ENCODE data around the gene TMEM200B. TPM values are rescaled to one million over a fixed set of nuclear protein-coding genes. Genes with fewer than 3 reads are reported as not detected.

The TMEM200B gene
- total RNA-seq, 4 donors from 2014 or later: 0.91 to 5.3 (median 3.4) TPM

DNA sequence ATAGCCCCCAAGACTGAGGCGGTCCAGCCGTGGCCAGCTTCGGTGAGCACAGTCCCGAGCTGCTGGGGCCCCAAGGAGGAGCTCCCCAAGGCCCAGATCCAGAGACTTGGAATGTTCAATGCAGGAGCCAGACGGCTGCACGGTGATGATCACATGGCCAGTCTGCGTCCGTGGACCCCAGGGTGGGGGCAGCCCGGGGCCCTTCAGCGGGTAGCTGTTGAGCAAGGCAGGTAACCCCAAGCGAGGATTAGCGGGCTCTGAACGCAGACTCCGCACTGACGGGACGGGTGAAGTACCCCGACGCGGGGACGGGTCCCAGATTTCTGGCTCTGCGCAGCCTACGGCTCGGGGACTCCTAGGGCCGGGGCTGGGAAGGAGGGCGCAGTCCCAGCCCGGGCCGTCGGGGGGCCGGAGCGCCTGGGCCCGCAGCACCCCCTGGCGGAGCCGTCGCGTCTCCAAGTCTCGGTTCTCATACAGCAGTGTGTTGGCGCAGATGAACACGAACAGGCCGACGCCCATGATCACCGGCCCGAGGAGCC is 2.7 kb downstream of the TMEM200B start:
- Histone ChIP-seq H3K9me3 (no peaks in the 10 kb centered on the region), H3K27me3 (peaks cover 0 to 49% (median 0%) of the 10 kb centered on the region in 4 donors), H3K27ac (peak overlapping the region in 3 of 4 donors; percentile 79 to 97 (median 93)), H3K4me1 (peaks cover 28 to 57% (median 38%) of the 10 kb centered on the region in 3 donors), H3K4me3 (peak overlapping the region in 3 of 4 donors; percentile 64 to 82 (median 69)), H3K36me3 (peaks cover 0 to 36% (median 0%) of the 10 kb centered on the region in 3 donors)
- WGBS, 2 donors: 91% methylated on average over 8 of the region's 42 CpGs; no CpG with 5 or more reads in 1 of the 2 donors
- intact Hi-C loops (cut with DNase I): loop anchor here (10.0 kb wide), 1 partner anchor 64 kb away; the partner anchor contains the start of gene SRSF4
- TF ChIP-seq, protein P1, sequence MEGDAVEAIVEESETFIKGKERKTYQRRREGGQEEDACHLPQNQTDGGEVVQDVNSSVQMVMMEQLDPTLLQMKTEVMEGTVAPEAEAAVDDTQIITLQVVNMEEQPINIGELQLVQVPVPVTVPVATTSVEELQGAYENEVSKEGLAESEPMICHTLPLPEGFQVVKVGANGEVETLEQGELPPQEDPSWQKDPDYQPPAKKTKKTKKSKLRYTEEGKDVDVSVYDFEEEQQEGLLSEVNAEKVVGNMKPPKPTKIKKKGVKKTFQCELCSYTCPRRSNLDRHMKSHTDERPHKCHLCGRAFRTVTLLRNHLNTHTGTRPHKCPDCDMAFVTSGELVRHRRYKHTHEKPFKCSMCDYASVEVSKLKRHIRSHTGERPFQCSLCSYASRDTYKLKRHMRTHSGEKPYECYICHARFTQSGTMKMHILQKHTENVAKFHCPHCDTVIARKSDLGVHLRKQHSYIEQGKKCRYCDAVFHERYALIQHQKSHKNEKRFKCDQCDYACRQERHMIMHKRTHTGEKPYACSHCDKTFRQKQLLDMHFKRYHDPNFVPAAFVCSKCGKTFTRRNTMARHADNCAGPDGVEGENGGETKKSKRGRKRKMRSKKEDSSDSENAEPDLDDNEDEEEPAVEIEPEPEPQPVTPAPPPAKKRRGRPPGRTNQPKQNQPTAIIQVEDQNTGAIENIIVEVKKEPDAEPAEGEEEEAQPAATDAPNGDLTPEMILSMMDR (IDR thresholded peaks at IDR 0.05): peak; percentile 17 to 66 (median 36)
- TF ChIP-seq POLR2A (IDR thresholded peaks at IDR 0.05): peak in 1 of 4 donors; percentile 23
- DNase-seq: no peak

DNA sequence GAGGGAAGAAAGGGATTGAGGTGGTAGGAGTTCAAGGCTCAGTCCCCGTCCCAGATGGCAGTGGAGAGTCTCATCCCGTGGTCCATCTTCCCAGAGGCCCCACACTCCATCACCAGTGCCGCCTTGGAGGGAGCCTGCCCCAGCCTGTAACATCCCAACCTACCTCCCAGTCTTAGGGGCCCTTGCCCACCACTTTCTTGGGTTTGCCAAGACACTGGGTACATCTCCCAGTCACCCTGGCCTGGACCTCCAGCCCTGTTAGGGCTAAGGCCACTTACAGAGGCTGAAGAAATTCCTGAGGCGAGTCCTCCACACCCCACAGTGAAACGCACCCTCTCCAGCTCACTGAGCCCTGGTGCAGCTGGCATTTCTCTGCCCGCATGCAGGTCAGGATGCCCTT is 3.3 kb downstream of the TMEM200B start:
- no peaks in the 10 kb centered on the region for H3K9me3 ChIP-seq
- H3K27me3 ChIP-seq: peaks cover 0 to 46% (median 0%) of the 10 kb centered on the region in 4 donors
- TF ChIP-seq POLR2A (IDR thresholded peaks at IDR 0.05): no peak
- TF ChIP-seq, protein P1 (IDR thresholded peaks at IDR 0.05): no peak
- H3K36me3 ChIP-seq: peaks cover 0 to 42% (median 0%) of the 10 kb centered on the region in 3 donors
- intact Hi-C loops (cut with DNase I): loop anchor here (10.0 kb wide), 1 partner anchor 64 kb away; the partner anchor contains the start of gene SRSF4
- DNase-seq: no peak
- peak overlapping the region in 1 of 4 donors; percentile 97 for H3K27ac ChIP-seq
- 95 to 96% methylated on average over 4 of the region's 6 CpGs for WGBS, 2 donors
- no peak overlapping the region for H3K4me3 ChIP-seq
- H3K4me1 ChIP-seq: peaks cover 27 to 52% (median 38%) of the 10 kb centered on the region in 3 donors

DNA sequence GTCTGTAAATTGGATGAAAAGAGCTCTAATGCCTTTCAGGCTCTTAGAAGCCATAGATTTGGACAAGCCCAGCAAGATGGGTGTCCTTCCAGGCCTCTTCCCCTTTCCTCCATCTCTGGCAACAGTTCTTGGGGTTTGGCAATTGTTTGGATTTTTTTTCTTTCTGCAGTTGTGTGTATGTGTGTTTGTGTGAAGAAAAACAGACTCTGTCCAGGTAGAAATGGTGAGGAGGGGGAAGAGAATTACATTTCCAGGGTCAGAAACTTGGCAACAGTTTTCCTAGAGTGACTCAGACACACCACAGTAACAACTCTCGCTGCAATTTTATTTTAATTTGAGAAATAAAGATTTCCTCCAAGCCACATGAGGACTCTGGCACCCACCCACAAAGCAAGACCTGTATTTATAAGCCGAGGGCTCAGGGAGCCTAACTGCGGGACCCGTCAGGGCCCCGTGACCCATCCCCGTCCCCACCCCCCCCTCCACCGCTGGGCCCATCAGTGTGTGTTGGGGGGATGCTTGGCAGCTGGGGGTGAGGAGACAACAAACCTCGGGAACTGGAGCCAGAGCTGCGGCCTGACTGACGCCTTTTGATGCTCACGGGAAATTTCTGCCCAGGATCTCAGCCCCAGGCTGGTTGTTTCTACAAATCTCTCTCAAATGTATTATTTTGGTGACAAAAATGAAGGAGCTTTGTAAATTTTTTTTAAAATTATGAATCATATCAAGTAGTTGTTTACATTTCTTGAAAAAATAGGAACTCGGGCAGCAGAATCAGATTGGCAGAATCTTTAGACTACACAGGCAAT is 4.4 kb downstream of the TMEM200B start:
- H3K36me3 ChIP-seq: peaks cover 0 to 51% (median 0%) of the 10 kb centered on the region in 3 donors
- H3K4me3 ChIP-seq: no peak overlapping the region
- TF ChIP-seq, protein P1 (IDR thresholded peaks at IDR 0.05): no peak
- no peak for TF ChIP-seq POLR2A (IDR thresholded peaks at IDR 0.05)
- WGBS, 2 donors: 81% methylated on average over 9 to 12 of the region's 12 CpGs
- intact Hi-C loops (cut with DNase I): no loop called here
- peaks cover 22 to 42% (median 29%) of the 10 kb centered on the region in 3 donors for H3K4me1 ChIP-seq
- H3K9me3 ChIP-seq: no peaks in the 10 kb centered on the region
- H3K27me3 ChIP-seq: peaks cover 0 to 36% (median 0%) of the 10 kb centered on the region in 4 donors
- DNase-seq: no peak
- H3K27ac ChIP-seq: peak overlapping the region in 2 of 4 donors; percentile 8 to 11

DNA sequence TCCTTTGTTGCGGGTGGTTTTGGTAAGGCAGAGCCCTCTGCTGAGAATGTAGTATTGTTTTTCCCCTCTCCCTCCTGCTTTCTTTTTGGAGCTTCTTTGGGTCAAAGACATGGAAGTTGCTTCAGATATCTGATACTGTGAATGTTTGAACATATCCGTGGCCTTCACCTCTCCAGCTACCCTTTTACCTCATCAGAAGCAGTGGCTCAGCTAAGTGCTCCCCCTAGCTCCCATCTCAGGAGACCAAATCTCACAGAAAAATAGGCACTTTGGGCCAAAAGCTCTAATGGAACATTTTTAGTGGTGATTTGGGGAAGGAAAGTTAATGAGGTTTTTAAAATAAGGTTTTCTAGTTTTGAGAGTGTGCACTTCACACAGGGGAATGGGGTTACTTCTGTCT is 6.3 kb downstream of the TMEM200B start:
- H3K36me3 ChIP-seq: peaks cover 0 to 62% (median 0%) of the 10 kb centered on the region in 3 donors
- 82 to 85% methylated on average over 2 of the region's 2 CpGs for WGBS, 2 donors
- peaks cover 0 to 16% (median 0%) of the 10 kb centered on the region in 4 donors for H3K27me3 ChIP-seq
- H3K9me3 ChIP-seq: no peaks in the 10 kb centered on the region
- no peak overlapping the region for H3K4me3 ChIP-seq
- TF ChIP-seq, protein P1 (IDR thresholded peaks at IDR 0.05): no peak
- TF ChIP-seq POLR2A (IDR thresholded peaks at IDR 0.05): no peak
- no peak for DNase-seq
- H3K27ac ChIP-seq: no peak overlapping the region
- peaks cover 7 to 22% (median 11%) of the 10 kb centered on the region in 3 donors for H3K4me1 ChIP-seq
- intact Hi-C loops (cut with DNase I): no loop called here

DNA sequence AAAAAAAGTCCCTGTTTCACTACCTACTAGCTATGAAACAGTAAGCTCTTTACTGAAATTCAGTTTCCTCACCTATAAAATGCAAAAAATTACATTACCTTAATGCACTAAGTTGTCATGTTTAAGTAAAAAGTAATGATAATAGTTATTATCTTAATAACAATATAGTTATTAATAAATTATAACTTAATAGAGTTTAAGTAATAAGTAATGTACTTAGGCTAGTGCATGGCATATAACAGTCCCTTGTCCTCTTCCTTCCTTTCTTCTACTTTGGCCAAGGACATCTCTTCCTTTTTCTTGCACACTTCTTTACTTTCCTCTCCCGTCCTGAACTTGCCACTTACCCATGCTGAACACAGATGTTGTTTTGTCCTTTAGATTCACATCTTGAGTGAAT is 9.0 kb downstream of the TMEM200B start:
- no peak overlapping the region for H3K4me3 ChIP-seq
- intact Hi-C loops (cut with DNase I): no loop called here
- H3K27ac ChIP-seq: no peak overlapping the region
- H3K9me3 ChIP-seq: no peaks in the 10 kb centered on the region
- TF ChIP-seq POLR2A (IDR thresholded peaks at IDR 0.05): no peak
- TF ChIP-seq, protein P1 (IDR thresholded peaks at IDR 0.05): no peak
- H3K36me3 ChIP-seq: peaks cover 0 to 84% (median 0%) of the 10 kb centered on the region in 3 donors
- no peak for DNase-seq
- H3K4me1 ChIP-seq: no peaks in the 10 kb centered on the region
- WGBS, 2 donors: 90 to 97% methylated on average over 1 of the region's 1 CpG
- no peaks in the 10 kb centered on the region for H3K27me3 ChIP-seq
